ENCODE results near the gene FOXK2.

The FOXK2 gene

DNA sequence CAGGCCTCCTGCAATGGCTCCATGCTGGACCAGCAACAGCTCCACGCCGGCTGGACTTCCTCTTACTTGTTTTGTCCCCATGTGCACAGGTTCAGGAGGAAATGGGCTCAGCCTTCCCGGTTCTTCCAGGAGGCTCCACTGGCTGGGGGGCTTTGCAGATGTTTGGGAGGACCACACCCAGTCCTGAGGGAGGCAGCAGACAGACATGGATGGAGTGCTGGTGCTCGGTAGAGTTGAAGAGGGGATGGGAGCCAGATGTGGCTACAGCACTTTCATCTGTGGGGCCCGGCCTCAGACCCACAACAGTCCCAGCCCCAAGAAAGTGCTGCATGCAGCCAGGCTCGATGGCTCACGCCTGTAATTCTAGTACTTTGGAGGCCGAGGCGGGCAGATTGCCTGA, 39.2 kb upstream of the FOXK2 start:
- DNase-seq (ENCODE audit: low read depth) = no peak
- TF ChIP-seq, protein P1, sequence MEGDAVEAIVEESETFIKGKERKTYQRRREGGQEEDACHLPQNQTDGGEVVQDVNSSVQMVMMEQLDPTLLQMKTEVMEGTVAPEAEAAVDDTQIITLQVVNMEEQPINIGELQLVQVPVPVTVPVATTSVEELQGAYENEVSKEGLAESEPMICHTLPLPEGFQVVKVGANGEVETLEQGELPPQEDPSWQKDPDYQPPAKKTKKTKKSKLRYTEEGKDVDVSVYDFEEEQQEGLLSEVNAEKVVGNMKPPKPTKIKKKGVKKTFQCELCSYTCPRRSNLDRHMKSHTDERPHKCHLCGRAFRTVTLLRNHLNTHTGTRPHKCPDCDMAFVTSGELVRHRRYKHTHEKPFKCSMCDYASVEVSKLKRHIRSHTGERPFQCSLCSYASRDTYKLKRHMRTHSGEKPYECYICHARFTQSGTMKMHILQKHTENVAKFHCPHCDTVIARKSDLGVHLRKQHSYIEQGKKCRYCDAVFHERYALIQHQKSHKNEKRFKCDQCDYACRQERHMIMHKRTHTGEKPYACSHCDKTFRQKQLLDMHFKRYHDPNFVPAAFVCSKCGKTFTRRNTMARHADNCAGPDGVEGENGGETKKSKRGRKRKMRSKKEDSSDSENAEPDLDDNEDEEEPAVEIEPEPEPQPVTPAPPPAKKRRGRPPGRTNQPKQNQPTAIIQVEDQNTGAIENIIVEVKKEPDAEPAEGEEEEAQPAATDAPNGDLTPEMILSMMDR (IDR thresholded peaks at IDR 0.05; ENCODE audit: insufficient read depth, low read depth, low read length, missing control alignments) = no peak
- H3K4me3 ChIP-seq (ENCODE audit: low read depth, low read length) = no peak overlapping the region

DNA sequence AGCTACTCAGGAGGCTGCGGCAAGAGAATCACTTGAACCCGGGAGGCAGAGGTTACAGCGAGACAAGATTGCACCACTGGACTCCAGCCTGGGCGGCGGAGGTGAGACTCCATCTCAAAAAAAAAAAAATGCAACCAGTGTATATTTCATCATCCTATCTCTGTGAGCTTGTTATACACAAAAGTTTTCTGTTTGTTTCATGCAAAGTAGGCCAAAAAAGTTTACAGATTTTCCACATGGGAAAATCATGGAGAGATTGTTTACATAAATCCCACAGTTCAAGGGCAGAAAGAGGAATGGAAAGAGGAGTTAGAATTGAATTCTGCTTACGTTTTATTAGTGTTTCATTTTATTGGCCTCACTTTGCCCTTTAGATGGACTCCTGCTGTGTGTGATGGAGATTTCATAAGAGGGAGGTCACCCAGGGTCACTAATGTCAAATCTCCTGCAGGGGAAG, 36.3 kb upstream of the FOXK2 start:
- no peak for DNase-seq (ENCODE audit: low read depth)
- TF ChIP-seq, protein P1 (IDR thresholded peaks at IDR 0.05; ENCODE audit: insufficient read depth, low read depth, low read length, missing control alignments) = no peak
- H3K4me3 ChIP-seq (ENCODE audit: low read depth, low read length) = no peak overlapping the region

DNA sequence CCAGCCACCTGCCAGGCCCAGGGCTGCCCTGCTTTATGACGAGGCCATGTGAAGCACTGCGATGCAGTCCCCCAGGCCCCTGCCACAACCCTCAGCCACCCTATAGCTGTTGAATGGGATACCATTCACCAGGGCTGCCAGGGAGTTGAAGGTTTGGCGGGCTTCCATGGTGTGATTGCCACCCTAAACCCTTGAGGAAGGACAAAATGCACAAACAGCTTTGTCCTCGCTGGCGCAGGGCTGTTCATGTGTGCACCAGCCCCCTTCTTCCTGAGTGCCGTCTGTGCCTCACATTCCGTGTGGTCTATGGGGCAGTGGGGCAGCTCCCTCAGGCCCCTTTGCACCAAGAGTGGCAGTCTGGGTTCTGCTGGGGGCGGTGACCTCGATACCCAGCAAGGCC, 35.7 kb upstream of the FOXK2 start:
- no peak for DNase-seq (ENCODE audit: low read depth)
- TF ChIP-seq, protein P1 (IDR thresholded peaks at IDR 0.05; ENCODE audit: insufficient read depth, low read depth, low read length, missing control alignments) = no peak
- no peak overlapping the region for H3K4me3 ChIP-seq (ENCODE audit: low read depth, low read length)

DNA sequence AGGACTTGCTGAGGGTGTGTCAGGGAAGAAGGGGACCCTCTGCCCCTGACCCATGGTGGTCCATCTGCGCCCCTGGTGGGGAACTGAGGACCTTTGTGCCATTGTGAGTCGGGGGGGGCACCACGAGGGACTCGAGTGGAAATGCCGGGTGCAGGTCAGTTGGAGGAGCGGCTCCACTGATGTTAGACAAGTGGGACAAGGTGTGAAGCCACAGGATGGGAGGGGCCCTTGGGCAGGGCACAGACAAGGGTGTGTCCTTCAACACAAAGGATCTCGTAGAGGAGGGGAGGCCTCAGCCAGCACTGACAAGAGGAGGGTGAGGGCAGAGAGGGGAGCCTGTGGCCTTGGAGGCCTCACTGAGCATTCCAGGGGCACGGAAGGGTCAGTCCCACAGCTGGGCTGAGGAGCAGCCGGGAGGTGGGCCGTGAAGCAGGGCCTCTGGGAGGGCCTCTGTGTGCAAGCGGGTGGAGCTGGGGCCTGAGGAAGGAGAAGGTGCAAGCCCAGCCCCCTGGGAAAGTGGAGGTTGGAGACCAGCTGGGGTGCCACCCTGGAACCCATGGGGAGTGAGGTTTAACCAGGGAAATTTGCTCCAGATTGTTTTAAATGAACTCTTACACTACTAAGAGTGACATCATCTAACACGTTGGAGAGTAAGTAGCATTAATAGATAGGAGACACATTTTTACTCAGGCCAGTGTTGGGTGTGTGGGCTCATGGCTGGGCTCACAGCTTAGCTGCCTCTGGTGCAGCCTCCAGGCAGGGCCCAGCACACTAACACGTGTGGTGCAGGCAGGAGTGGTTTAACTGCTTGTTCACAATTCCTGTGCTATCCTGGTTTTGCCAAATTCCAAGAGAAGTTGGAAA, 33.1 kb upstream of the FOXK2 start:
- H3K4me3 ChIP-seq (ENCODE audit: low read depth, low read length) = no peak overlapping the region
- TF ChIP-seq, protein P1 (IDR thresholded peaks at IDR 0.05; ENCODE audit: insufficient read depth, low read depth, low read length, missing control alignments) = no peak
- no peak for DNase-seq (ENCODE audit: low read depth)

DNA sequence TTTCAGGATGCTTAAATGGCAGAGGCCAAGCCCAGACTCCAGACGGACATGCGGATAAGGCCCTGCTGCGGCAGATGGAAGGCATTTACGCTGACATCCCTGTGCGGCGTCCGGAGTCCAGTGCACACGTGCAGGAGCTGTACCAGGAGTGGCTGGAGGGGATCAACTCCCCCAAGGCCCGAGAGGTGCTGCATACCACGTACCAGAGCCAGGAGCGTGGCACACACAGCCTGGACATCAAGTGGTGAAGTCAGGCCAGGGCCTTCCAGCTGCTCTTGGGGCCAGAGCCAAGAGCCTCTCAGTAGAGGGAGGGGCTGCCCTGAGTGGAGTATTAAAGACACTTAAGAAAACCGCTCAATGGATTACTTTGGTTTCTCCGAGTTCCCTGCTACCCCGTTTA, 31.6 kb upstream of the FOXK2 start:
- no peak for DNase-seq (ENCODE audit: low read depth)
- H3K4me3 ChIP-seq (ENCODE audit: low read depth, low read length) = no peak overlapping the region
- TF ChIP-seq, protein P1 (IDR thresholded peaks at IDR 0.05; ENCODE audit: insufficient read depth, low read depth, low read length, missing control alignments) = no peak

DNA sequence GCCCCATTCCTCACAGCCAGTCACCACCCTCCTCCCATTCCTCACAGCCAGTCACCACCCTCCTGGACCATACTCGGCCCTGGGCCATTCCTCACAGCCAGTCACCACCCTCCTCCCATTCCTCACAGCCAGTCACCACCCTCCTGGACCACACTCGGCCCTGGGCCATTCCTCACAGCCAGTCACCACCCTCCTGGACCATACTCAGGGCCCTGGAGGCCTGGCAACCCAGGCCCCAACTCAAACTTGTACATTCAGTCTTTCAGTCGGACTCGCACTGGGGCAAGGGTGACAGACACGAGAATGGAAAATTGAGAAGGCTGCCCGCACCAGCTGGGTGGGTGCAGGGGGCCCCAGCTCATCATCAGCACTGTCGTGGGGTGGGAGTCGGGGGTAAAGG, 30.4 kb upstream of the FOXK2 start:
- no peak for DNase-seq (ENCODE audit: low read depth)
- H3K4me3 ChIP-seq (ENCODE audit: low read depth, low read length) = no peak overlapping the region
- TF ChIP-seq, protein P1 (IDR thresholded peaks at IDR 0.05; ENCODE audit: insufficient read depth, low read depth, low read length, missing control alignments) = no peak
